Peyer's patch (tissue), 4 donors: ENCODE measurements around the gene CELF2. TPM values are rescaled to one million over a fixed set of nuclear protein-coding genes. Genes with fewer than 3 reads are reported as not detected.

Experiments
- DNase-seq, 3 donors: peaks; one replicate each; pipeline ENCODE4 v3.0.0-alpha.2; 2017 to 2019
- H3K27ac ChIP-seq, 4 donors: fragments of 200-600 bp; sonication (generic); one replicate each; pipeline ENCODE4 v1.5.1; 2016 to 2019
- H3K27me3 ChIP-seq, 2 donors: fragments of 200-600 bp; sonication (generic); one replicate each; pipeline ENCODE4 v1.5.1; 2019
- H3K36me3 ChIP-seq, 3 donors: fragments of 200-600 bp; sonication (generic); one replicate each; pipeline ENCODE4 v1.5.1; 2016 to 2019
- H3K4me1 ChIP-seq, 4 donors: fragments of 200-600 bp; sonication (generic); one replicate each; pipeline ENCODE4 v1.5.1; 2016 to 2019
- H3K4me3 ChIP-seq, 4 donors: fragments of 200-600 bp; sonication (generic); 1 replicate in 3 of 4; 2 replicates in 1 of 4; pipeline ENCODE4 v1.5.1; 2016 to 2019; ENCODE audit warnings: mild to moderate bottlenecking in 1 of 4
- H3K9me3 ChIP-seq, 4 donors: fragments of 200-600 bp; sonication (generic); one replicate each; pipeline ENCODE4 v1.5.1; 2016 to 2019; ENCODE audit warnings: mild to moderate bottlenecking in 1 of 4
- CTCF ChIP-seq, 6 experiments: fragments of 450-650 bp in 4 of 6; fragments of 200-600 bp in 2 of 6; sonication (generic) in 1 of 6; IDR thresholded peaks; one replicate each; pipeline ENCODE4 v1.5.1; 2017 to 2019; ENCODE audit warnings: antibody characterized with exemption in 6 of 6, mild to moderate bottlenecking in 3 of 6, moderate library complexity in 1 of 6
- POLR2A ChIP-seq, 2 donors: fragments of 450-650 bp; IDR thresholded peaks; one replicate each; pipeline ENCODE4 v1.5.1; 2017; ENCODE audit warnings: antibody characterized with exemption in 2 of 2, mild to moderate bottlenecking in 2 of 2, moderate library complexity in 2 of 2
- total RNA-seq, 4 donors: library from RNA; depleted of rRNA; stranded (reverse); fragments of >200 nt; gene quantifications; one replicate each; pipeline ENCODE4 v1.1.0, GENCODE V29; 2016

The CELF2 gene
- total RNA-seq, 4 donors from 2014 or later: 20.5 to 110 (median 40.7) TPM

- no peak for DNase-seq
- TF ChIP-seq POLR2A (IDR thresholded peaks at IDR 0.05): no peak
- TF ChIP-seq CTCF (IDR thresholded peaks at IDR 0.05): no peak
Measured at GRCh38 chr10:11082526-11082925, 64.9 kb downstream of the CELF2 start.

GRCh38 chr10:11083051-11083450, 65.4 kb downstream of the CELF2 start:
- TF ChIP-seq POLR2A (IDR thresholded peaks at IDR 0.05): no peak
- no peak for TF ChIP-seq CTCF (IDR thresholded peaks at IDR 0.05)
- Histone ChIP-seq H3K4me1 (peaks cover 0 to 5% (median 0%) of the 10 kb centered on the region in 4 donors), H3K9me3 (no peaks in the 10 kb centered on the region), H3K4me3 (no peak overlapping the region), H3K27ac (no peak overlapping the region), H3K27me3 (no peaks in the 10 kb centered on the region), H3K36me3 (no peaks in the 10 kb centered on the region)
- no peak for DNase-seq

More at GRCh38 chr10:11082526-11082925, 64.9 kb downstream of the CELF2 start:
- Histone ChIP-seq H3K36me3 (no peaks in the 10 kb centered on the region), H3K27me3 (no peaks in the 10 kb centered on the region), H3K9me3 (no peaks in the 10 kb centered on the region), H3K4me3 (no peak overlapping the region), H3K4me1 (peaks cover 0 to 5% (median 0%) of the 10 kb centered on the region in 4 donors), H3K27ac (no peak overlapping the region)

GRCh38 chr10:11085545-11085944, 67.9 kb downstream of the CELF2 start:
- H3K27ac ChIP-seq: no peak overlapping the region
- H3K4me3 ChIP-seq: no peak overlapping the region
- no peaks in the 10 kb centered on the region for H3K36me3 ChIP-seq
- H3K27me3 ChIP-seq: no peaks in the 10 kb centered on the region
- no peaks in the 10 kb centered on the region for H3K9me3 ChIP-seq
- peaks cover 0 to 5% (median 0%) of the 10 kb centered on the region in 4 donors for H3K4me1 ChIP-seq
- TF ChIP-seq POLR2A (IDR thresholded peaks at IDR 0.05) (no peak), CTCF (IDR thresholded peaks at IDR 0.05) (no peak)
- no peak for DNase-seq

GRCh38 chr10:11086177-11086840, 68.6 kb downstream of the CELF2 start:
- peaks cover 0 to 5% (median 0%) of the 10 kb centered on the region in 4 donors for H3K4me1 ChIP-seq
- H3K4me3 ChIP-seq: no peak overlapping the region
- H3K36me3 ChIP-seq: no peaks in the 10 kb centered on the region
- no peaks in the 10 kb centered on the region for H3K9me3 ChIP-seq
- no peak overlapping the region for H3K27ac ChIP-seq
- DNase-seq: peak in 2 of 3 donors; percentile 64 to 65
- no peak for TF ChIP-seq POLR2A (IDR thresholded peaks at IDR 0.05)
- no peak for TF ChIP-seq CTCF (IDR thresholded peaks at IDR 0.05)
- no peaks in the 10 kb centered on the region for H3K27me3 ChIP-seq

- Histone ChIP-seq H3K4me3 (no peak overlapping the region), H3K4me1 (peaks cover 0 to 5% (median 0%) of the 10 kb centered on the region in 4 donors), H3K36me3 (no peaks in the 10 kb centered on the region), H3K27me3 (no peaks in the 10 kb centered on the region), H3K27ac (no peak overlapping the region), H3K9me3 (no peaks in the 10 kb centered on the region)
- no peak for TF ChIP-seq CTCF (IDR thresholded peaks at IDR 0.05)
- TF ChIP-seq POLR2A (IDR thresholded peaks at IDR 0.05): no peak
- DNase-seq: no peak
Measured at GRCh38 chr10:11087372-11087771, 69.7 kb downstream of the CELF2 start.
